NCI-H2171 (cell line): ENCODE data around the gene RNF32.
"Not testable (repeated sequence)": the region's sequence is repeated elsewhere in the genome, so short reads cannot be mapped to it uniquely, and the experiment has no call there.

Experiments
- DNase-seq: peaks from one replicate; lab custom pipeline; 2025; lab: John Stamatoyannopoulos, UW

RNF32 gene

DNA sequence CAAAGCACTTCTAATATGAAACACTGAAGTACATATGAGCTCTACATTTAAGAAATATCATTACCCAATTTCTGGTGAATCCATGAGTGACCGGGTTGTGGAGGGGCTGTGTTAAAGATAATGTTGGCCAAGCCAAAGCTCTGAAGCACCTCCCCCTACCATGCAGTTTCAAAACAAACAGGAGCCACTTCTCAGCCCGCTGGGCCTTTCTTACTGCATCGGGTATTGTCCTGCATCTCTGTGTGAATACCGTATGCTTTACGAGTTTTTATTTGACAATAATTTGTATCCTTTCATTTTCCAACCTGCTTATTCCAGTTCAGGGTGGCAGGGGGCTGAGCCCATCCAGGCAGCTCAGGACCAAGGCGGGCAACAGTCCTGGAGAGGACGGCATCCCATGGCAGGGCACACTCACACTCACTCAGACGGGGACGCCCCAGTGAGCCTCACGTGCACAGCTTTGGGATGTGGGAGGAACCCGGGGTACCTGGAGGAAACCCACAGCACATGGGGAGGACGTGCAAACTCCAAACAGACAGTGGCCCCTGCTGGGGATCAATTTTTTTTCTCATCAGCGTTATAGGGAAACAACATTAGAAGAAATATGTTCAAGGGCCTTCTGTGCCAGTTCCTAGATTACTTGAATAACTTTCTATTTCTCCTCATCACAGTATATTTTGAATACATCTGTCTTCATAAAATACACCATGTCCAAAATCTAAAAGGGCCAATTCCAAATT lies 1.9 kb downstream of the RNF32 start:
- no peak for DNase-seq

DNA sequence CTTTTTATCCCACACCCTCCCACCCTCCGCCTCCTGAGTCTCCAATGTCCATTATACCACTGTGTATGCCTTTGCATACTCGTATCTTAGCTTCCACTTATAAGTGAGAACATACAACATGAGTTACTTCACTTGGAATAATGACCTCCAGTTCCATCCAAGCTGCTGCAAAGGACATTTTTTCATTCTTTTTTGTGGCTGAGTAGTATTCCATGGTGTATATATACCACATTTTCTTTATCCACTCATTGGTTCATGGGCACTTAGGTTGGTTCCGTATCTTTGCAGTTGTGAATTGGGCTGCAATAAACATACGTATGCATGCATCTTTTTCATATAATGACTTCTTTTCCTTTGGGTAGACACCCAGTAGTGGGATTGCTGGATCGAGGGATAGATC lies 6.8 kb downstream of the RNF32 start:
- DNase-seq, result not testable (repeated sequence)

DNA sequence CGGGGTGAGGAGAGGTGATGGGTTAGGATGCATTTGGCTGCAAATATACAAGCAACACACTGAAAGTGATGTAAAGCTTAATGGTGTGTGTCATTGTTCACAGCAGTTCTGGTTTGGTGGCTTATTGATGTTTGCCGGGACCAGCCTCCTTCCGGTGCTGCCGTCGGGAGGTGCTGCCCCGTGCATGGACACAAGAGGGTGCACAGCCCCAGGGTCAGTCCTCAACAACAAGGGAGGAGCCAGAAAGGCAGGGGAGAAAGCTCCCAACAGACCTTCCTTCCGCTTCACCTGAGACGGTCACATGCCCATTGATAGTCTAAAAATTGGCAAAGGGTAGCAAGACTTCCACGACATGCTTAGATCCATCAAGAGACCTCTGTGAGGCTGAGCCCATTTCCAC lies 9.5 kb downstream of the RNF32 start:
- DNase-seq, result no peak

DNA sequence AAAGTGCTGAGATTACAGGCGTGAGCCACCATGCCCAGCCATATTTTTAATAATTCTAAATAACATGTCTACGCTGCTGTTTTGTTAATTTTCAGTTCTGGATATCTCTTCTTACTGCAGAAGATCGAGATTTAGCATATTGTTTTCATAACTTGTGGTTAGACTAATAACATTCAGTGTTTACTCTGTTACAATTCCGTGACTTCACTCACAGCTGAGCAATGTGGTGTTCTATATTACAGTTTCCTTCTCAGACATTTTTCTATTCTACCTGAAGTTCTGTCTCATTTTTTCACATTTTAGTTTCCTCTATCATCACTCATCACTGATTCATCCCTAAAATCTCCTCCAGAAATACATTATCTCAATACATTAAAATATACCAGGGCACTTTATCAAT lies 10.9 kb downstream of the RNF32 start:
- DNase-seq, result no peak

DNA sequence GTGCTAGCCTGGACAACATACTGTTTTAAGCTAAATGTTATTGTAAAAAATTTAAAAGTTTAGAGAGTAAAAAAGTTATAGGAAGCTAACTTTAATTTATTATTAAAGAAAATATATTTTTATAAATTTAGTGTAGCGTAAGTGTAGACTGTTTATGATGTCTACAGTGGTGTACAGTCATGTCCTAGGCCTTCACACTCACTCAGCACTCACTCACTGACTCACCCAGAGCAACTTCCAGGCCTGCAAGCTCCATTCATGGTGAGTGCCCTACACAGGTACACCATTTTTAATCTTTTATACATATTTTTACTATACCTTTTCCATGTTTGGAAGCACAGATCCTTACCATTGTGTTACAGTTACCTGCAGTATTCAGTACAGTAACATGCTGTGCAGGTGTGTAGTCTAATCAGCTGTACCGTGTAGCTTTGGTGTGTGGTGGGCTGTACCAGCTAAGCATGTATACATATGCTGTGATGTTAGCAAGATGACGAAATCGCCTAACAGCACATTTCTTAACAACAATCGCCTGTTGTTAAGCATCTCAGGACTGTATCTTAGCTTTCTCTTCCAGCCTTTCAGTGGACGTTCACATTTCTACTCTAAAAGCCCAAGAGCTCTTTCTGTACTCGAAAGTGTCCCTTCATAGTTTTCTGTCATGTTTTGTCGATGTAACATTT lies 12.5 kb downstream of the RNF32 start:
- no peak for DNase-seq

DNA sequence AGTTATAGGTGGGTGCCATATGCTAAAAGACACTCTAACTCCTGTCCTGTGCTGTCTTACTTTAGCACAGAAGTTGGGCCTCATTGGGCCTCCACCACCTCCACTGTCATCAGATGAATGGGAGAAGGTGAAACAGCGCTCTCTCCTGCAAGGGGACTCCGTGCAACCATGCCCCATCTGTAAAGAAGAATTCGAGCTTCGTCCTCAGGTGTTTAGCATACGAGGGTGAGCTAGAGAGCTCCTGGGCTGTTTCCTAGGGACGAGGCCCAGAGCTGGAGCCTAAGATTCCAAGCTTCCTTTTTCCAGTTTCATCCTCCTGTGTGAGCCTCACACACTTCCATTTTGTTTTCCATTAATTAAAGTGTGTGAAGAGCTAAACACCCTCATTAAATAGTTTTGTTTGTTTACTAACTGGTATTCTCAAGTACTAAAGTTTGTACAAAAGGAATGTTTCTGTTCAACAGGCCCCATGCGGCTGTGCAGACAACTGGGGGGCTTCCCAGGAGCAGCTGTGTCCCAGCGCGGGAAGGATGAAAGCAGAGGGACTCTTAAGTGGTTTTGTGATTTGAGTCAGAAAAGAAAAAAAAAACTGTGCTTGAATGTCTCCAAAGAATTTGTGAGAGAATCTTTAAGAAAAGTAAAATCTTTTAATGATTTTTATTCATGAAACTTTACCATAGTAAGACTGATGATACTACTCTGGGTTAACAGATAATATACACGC lies 14.1 kb downstream of the RNF32 start:
- DNase-seq, result no peak

DNA sequence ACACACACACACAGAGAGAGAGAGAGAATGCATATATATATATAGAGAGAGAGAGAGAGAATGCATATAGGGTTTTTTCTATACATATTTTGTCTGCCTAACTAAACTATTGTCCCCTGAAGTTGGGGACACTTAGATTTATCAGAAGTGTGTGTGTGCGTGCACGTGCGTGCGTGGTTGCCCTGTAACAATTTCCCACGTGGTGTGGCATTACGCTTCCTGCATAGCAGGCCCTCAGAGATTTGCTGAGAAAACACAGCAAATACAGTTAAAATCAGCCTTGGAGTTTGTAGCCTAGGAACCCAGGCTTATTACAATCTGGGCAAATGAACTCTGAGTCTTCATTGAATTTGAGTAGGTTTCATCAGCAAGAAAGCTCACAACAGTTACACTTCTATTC lies 14.7 kb downstream of the RNF32 start:
- no peak for DNase-seq

DNA sequence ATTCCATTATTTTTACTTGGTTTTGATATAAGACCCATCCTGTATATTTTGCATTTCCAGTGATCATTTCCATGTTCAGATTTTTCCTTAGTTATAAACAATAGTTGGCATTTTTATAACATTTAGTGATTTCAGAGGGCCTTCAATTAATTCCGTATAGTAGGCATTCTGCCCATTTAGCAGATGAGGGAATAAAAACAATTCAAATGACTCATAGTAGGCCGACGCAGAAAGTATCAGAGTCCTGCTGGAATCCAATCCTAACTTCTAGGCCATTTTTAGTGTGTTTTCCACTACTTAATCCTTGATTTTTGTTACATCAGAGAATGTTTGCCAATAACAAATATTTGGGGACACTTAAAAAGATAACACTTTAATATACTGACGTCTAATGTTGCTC lies 15.4 kb downstream of the RNF32 start:
- DNase-seq, result no peak

DNA sequence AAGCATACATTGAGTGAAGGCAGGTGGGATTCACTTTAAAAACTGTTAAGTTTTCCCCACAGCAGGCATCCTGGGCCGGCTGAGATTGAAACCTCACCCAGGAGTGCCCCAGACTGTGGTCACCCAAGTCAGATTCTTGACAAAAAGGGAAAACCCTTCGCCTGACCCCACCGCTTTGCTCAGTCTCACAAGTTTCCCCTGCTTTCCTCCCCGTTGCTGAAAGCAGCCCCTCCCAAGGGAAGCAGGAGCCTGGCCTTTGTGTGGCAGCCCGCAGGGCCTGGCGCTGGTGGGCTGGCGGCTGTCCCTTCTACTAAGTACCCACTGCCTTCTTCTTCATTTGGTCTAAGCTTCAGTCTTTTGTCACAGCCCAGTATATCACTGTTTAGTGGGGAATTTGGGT lies 16.0 kb downstream of the RNF32 start:
- no peak for DNase-seq

DNA sequence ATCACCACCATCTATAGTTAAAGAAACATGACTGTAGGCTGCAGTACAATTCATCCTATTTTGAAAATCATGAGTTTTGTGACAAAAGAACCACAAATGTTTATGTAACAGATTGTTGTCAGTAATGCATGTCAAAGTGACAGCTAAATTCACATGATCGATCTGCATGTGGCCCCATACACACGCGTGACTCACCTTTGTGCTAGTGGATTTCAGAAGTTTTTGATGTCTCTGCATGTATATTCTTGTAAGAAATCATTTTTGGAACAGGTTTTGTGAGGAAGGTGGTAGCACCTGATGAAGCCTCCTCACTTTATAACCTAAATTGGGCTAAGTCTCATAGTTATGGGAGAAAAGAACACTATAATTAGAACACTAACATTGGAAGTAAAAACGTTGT lies 17.1 kb downstream of the RNF32 start:
- no peak for DNase-seq

DNA sequence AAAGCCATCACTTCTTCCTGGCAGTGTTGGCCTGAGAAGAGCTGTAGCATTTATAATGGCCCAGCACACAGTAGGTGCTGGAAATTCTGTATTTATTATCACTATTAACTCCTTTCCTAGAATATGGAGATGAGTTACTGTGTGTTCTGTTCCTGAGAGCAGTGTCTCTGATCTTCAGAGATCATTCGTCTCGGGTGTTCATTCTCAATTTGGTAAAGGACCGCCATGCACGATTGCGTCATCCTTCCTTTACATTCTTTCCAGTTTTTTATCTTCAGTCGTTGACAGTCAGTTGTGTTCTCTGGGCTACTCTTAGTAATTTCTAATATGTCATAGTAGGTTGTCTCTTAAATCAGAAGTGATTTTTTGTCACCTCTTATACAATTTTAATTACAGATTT lies 18.6 kb downstream of the RNF32 start:
- no peak for DNase-seq

DNA sequence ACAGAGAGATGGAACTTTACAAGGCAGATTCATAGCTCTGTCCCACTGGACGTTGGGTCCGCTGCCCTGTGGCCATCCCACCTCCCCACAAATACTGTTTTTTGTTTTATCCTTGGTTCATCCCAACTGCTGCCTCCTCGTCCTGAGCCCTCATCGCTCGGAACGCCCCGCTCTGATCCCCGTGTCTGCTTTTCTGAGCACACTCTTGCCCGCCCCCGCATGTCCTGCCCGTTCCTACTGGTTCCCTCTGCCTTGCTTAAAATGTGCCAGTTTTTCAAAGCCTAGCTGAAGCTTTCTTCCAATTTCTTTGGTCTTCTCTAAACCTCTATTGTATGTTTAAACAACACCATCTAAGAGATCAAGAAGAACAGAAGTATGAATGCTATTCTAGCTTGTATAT lies 19.4 kb downstream of the RNF32 start:
- no peak for DNase-seq

DNA sequence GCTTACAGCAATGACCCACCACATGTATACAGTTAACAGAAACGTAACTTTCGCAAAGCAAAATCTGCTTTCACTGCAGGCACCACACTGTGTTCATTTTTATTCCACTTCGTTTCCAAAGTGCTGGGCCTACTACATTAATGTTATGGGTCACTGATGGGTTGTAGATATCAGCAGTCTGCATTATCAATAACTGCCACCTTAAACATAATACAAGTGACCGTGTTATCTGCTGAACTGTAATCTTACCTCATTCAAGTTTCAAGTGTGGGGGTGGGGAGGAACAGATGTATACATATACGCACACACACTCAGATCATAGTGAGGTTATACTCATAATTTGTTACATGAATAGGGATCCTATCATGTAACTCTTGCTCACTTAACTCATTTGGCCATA lies 21.1 kb downstream of the RNF32 start:
- DNase-seq, result no peak

DNA sequence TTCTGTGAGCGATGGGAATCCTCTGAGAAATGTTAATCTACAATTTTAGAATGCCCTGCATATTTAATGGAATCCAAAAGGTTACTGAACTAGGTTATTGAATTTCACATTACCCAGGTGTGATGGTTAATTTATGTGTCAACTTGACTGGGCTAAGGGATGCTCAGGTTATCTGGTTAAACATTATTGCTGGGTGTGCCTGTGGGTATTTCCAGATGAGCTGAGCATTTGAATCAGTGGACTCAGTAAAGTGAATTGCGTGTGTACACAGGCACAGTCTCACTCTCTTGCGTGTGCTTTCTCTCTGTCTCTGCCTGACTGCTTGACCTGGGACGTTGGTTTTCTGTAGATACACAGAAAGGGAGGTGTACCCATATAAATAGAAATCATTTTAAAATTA lies 21.7 kb downstream of the RNF32 start:
- DNase-seq, result no peak

DNA sequence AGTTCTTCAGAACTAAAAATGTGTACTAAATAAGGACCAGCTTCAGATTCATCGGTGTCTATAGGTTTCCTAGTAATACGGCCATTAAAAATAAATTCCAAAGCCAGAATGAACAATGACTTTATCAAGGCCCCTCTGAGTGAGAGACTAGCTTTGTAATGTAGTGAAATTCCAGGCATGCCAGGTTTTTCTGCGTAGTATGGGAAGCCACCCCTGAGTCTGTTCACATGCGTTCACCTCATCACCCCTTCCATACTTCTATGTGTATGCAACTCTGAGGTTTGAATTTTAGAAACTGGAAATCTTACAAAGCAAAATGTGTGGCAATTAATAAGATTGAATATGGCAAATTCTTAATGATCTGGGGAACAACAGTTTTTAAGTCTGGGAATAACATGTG lies 24.5 kb downstream of the RNF32 start:
- no peak for DNase-seq

DNA sequence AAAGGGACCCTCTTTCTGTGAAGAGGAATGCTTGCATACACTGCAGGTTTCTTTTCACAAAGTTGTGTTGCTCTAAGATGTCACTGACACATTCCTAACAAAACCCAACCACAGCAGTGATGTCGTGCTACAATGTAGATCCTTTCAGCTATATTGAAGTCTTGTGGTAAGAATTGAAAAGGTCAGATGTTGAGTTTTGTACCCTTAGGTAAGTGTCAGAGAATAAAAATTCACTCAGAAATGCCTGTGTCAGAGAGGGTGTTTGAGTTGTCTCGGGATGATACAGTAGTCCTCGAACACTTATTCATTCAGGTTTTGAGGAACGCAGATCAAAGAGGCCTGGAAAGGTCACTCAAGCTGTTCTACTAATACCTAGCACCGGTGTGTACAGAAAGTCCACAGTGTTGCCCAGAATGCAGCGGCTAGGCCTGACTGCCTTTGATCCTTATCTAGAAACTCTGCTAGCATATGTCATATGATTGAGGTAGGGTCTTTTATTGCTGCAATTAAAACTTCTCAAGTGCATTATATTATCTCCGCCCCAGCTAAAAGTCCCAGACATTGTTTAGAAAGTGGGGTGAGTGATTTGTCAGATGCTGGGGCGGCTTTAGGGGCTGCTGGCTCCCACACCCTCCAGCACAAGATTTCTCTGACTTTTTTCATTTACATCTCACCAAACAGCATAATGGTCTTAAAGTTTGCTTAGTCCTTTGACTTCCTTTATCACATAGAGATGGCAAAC lies 26.0 kb downstream of the RNF32 start:
- DNase-seq, result no peak

DNA sequence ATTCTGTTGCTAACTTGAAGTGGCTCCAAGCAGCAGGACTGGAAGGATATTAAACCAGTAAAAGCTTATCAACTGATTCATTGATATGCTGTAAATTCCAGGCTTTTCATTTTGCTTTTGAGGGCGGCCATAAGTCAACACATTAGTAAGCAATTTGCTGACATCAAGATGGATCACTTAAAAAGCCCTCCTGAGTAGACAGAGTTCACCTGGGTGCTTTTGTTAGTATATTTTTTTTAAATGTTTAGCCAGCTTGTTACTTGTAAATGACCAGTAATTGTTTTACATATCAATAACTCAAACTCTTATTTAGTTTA lies 26.5 kb downstream of the RNF32 start:
- no peak for DNase-seq

DNA sequence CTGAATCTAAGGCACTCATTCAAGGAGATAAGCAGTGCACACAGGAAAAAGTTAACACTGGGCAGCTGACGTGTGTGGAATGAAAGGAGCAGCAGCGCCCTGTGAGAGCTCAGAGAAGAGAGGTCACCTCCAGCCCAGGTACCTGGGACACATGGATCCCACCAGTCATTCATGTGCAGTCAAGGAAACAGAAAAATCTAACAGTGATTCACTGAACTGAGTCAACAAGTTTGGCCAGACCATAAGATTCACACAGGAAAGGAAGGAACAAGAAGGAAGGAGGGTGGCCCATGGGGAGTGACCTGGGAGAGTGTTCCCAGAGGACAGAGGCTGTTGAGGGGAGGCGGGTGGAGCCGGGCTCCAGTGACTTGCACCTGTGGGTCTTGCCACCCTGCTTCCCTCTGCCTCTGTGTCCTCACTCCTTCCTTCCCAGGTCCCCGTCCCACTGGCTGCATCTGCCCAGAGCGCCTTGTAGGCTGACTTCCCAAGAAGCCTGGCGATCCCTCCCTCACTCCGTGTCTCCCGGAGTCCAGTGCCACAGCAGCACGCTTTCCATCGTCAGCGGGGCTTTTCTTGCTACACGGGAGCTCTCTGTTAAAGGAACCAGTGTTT lies 27.7 kb downstream of the RNF32 start:
- no peak for DNase-seq

DNA sequence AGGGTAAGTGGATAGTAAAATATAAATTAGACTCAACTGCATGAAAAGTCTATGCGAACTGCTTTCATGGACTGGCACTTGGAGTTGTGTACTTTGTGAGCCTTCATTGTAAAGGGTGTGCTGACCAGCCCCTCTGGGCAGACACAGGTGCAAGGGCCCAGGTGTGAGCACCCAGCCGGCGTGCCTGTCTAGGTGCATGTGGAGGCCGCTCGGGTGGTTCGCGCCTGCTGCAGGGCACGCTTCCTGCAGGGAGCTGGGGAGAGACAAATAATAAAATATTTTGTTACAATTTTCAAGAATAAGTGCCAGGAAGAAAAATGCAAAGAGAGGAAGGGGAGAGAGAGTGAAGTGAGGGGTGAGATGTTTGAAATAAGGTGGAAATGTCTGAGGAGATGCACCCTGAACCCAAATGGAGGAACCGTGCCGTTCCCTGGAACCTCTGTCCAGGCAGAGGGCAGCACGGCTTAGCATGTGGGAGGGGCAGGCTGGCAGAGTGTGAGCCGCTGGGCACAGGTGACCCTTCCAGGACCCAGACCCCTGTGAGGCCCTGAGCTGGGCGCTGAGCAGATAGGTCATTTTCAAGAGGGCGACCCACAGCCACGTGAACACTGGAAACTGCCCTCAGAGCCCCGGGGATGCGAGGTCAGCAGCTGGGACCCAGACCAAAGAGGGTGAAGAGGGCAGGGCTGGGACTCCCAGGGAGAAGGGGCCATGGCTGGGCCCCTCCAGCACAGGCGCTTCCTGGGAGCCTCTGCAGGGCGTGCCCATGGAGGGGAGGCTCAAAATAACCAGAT lies 28.7 kb downstream of the RNF32 start:
- DNase-seq, result no peak

DNA sequence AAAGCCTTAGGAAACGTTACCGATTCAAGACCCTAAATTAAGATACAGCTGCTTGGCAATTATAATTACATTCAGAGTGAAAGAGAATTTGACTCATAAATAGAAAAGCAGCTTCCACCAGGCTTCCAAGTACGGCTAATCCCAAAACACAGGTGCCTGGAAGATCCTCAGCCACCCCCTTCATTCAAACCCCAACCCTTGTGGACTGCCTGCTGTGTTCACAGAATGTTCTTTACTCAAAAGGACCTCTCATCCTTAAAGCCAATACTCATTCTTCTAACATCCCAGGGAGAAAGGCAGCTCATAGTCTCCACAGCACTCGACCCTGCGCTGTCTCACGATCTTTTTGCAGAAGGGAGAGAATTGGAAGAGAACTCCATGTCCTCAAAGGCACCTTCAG lies 32.9 kb downstream of the RNF32 start:
- DNase-seq, result no peak

DNA sequence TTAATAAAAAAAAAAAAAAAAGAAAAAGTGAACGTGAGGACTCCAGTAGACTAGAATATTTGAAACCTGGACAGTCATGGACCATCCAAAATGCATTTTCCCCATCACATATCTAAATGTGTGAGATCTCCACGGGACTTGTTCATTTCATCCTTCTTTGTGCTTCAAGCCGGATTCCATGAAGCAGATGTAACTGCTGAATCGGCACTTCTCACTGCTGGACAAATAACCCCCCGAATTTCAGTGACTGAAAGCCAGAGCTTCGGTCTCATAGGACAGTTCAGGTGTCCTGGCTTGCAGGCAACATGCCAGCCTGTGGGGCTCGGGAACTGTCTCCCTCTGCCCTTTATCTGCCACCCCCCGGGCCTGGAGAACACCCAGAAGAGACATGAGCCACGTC lies 33.3 kb downstream of the RNF32 start:
- no peak for DNase-seq

DNA sequence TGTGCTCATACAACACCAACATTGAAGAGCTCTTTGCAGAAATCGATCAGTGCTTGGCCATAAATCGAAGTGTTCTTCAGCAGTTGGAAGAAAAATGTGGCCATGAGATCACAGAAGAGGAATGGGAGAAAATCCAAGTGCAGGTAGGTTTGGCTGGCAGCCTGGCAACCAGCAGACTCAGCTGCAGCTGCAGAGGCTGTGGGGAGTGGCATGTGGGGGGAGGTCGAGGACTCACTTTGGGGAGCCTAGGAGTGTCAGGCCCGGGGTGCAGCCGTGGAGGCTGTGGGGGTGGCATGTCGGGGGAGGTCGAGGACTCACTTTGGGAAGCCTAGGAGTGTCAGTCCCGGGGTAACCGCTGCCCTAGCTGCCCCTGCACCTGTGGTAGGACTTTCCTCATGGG lies 35.1 kb downstream of the RNF32 start:
- no peak for DNase-seq
